Endodermal cell (in vitro differentiated cells): ENCODE measurements around the gene RBFOX1. TPM values are rescaled to one million over a fixed set of nuclear protein-coding genes. Genes with fewer than 3 reads are reported as not detected.

Experiments
- DNase-seq: peaks from one replicate; pipeline ENCODE4 v3.0.0-alpha.2; 2017
- H3K27ac ChIP-seq: 2 replicates; pipeline ENCODE4 v1.5.1; 2013; ENCODE audit warnings: mild to moderate bottlenecking, low read depth, low read length, moderate library complexity
- H3K27me3 ChIP-seq: 2 replicates; pipeline ENCODE4 v1.6.1; 2013; ENCODE audit warnings: mild to moderate bottlenecking, low read length, moderate library complexity; ENCODE audit not compliant: insufficient read depth, control insufficient read depth, poor library complexity, severe bottlenecking
- H3K36me3 ChIP-seq: 2 replicates; pipeline ENCODE4 v1.7.0; 2013; ENCODE audit warnings: mild to moderate bottlenecking, low read length, moderate library complexity; ENCODE audit not compliant: control insufficient read depth, insufficient read depth
- H3K4me1 ChIP-seq: one replicate; pipeline ENCODE4 v1.7.0; 2013; ENCODE audit warnings: low read length; ENCODE audit not compliant: control insufficient read depth, insufficient read depth
- H3K4me3 ChIP-seq: 2 replicates; pipeline ENCODE4 v1.5.1; 2013; ENCODE audit warnings: mild to moderate bottlenecking, low read length, moderate library complexity
- H3K9ac ChIP-seq: 2 replicates; pipeline ENCODE4 v1.6.1; 2013; ENCODE audit warnings: mild to moderate bottlenecking, low read length, moderate library complexity; ENCODE audit not compliant: poor library complexity, severe bottlenecking; ENCODE audit errors: extremely low read depth
- H3K9me3 ChIP-seq: 2 replicates; pipeline ENCODE4 v1.6.1; 2013; ENCODE audit warnings: mild to moderate bottlenecking, low read length, moderate library complexity; ENCODE audit not compliant: control insufficient read depth
- H3K27ac Mint-ChIP-seq: 2 replicates; pipeline ENCODE4 v1.8.0; 2020; ENCODE audit warnings: mixed read lengths
- H3K27me3 Mint-ChIP-seq: 2 replicates; pipeline ENCODE4 v1.8.0; 2021; ENCODE audit warnings: mild to moderate bottlenecking, mixed read lengths; ENCODE audit not compliant: insufficient read depth
- H3K36me3 Mint-ChIP-seq: 2 replicates; pipeline ENCODE4 v1.8.0; 2020; ENCODE audit warnings: low read depth, mixed read lengths
- H3K4me1 Mint-ChIP-seq: 2 replicates; pipeline ENCODE4 v1.8.0; 2020; ENCODE audit warnings: mixed read lengths
- H3K4me3 Mint-ChIP-seq: 2 replicates; pipeline ENCODE4 v1.8.0; 2020; ENCODE audit warnings: mild to moderate bottlenecking, moderate library complexity, mixed read lengths
- H3K9me3 Mint-ChIP-seq: 2 replicates; pipeline ENCODE4 v1.8.0; 2020; ENCODE audit warnings: mild to moderate bottlenecking, mixed read lengths
- WGBS, 2 experiments: methylation state at CpG; one replicate each; pipeline versions ENCODE4 v1.1.5 to v1.1.7; 2013; ENCODE audit warnings: missing lambda C conversion rate in 2 of 2, mixed read lengths in 1 of 2; ENCODE audit not compliant: insufficient coverage in 1 of 2, insufficient read length in 1 of 2; 5-methylcytosine and 5-hydroxymethylcytosine counted together
- total RNA-seq, 2 donors: library from RNA; stranded (reverse); fragmentation: NEBNext Ultra II Directional in 1 of 2; extraction: Animal tissue kit (Norgen Biotek cat#: 25700) in 1 of 2; gene quantifications; 2 replicates in 1 of 2; 3 replicates in 1 of 2; pipeline ENCODE4 v1.2.1, GENCODE V29; 2021
- TF ChIP-seq, protein P1 (sequence below): fragments of 200-600 bp; sonication (generic); conservative IDR thresholded peaks from 2 replicates; pipeline ENCODE4 v1.5.0; 2021; ENCODE audit warnings: antibody characterized with exemption, mild to moderate bottlenecking

RBFOX1 gene
- total RNA-seq, 2 donors from 2014 or later: 2.6 to 2.7 TPM

- no peak overlapping the region for H3K4me3 Mint-ChIP-seq
- H3K9me3 ChIP-seq: no peaks in the 10 kb centered on the region
- TF ChIP-seq, protein P1, sequence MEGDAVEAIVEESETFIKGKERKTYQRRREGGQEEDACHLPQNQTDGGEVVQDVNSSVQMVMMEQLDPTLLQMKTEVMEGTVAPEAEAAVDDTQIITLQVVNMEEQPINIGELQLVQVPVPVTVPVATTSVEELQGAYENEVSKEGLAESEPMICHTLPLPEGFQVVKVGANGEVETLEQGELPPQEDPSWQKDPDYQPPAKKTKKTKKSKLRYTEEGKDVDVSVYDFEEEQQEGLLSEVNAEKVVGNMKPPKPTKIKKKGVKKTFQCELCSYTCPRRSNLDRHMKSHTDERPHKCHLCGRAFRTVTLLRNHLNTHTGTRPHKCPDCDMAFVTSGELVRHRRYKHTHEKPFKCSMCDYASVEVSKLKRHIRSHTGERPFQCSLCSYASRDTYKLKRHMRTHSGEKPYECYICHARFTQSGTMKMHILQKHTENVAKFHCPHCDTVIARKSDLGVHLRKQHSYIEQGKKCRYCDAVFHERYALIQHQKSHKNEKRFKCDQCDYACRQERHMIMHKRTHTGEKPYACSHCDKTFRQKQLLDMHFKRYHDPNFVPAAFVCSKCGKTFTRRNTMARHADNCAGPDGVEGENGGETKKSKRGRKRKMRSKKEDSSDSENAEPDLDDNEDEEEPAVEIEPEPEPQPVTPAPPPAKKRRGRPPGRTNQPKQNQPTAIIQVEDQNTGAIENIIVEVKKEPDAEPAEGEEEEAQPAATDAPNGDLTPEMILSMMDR: no peak
- H3K4me3 ChIP-seq: no peak overlapping the region
- H3K27ac Mint-ChIP-seq: no peak overlapping the region
- peaks cover 20% of the 10 kb centered on the region for H3K4me1 Mint-ChIP-seq
- WGBS, 2 experiments: 70 to 73% methylated on average over 3 to 4 of the region's 4 CpGs
- no peaks in the 10 kb centered on the region for H3K27me3 Mint-ChIP-seq
- no peaks in the 10 kb centered on the region for H3K36me3 ChIP-seq
- no peak overlapping the region for H3K27ac ChIP-seq
- no peaks in the 10 kb centered on the region for H3K9me3 Mint-ChIP-seq
- H3K27me3 ChIP-seq: no peaks in the 10 kb centered on the region
- no peak for DNase-seq
- H3K4me1 ChIP-seq: no peaks in the 10 kb centered on the region
- H3K9ac ChIP-seq: no peak overlapping the region
- no peaks in the 10 kb centered on the region for H3K36me3 Mint-ChIP-seq
Measured at GRCh38 chr16:7439518-7439917, 106.9 kb downstream of the RBFOX1 start.

DNA sequence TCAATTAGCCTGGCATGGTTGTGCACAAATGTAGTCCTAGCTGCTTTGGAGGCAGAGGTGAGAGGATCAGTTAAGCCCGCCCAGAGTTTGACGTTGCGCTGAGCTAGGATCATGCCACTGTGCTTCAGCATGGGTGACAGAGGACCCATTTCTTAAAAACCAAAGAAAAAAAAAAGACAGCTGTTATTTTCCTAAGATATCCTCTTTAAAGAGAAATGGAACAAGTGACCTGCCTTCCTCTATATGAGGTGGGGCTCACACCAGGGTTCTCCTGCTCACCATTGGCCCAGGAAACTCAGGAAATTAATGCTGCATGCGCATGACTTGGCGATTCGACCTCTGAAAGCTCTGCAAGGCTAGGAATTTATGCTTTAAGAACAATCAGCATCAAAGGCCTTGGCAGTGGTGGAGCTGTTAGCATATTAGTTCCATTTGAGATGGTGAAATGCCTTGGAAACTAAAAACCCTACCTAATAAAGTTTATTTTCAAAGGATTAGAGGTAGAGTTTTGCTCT, 108.3 kb downstream of the RBFOX1 start:
- Histone ChIP-seq H3K9ac (no peak overlapping the region), H3K36me3 (no peaks in the 10 kb centered on the region), H3K27me3 (no peaks in the 10 kb centered on the region), H3K27ac (no peak overlapping the region), H3K9me3 (no peaks in the 10 kb centered on the region), H3K4me1 (no peaks in the 10 kb centered on the region), H3K4me3 (no peak overlapping the region)
- 60 to 74% methylated on average over 5 to 6 of the region's 6 CpGs for WGBS, 2 experiments
- TF ChIP-seq, protein P1: no peak
- DNase-seq: peak; percentile 62
- Mint-ChIP-seq H3K4me1 (peaks cover 23% of the 10 kb centered on the region), H3K9me3 (no peaks in the 10 kb centered on the region), H3K27me3 (no peaks in the 10 kb centered on the region), H3K36me3 (no peaks in the 10 kb centered on the region), H3K27ac (no peak overlapping the region), H3K4me3 (no peak overlapping the region)

- peaks cover 27% of the 10 kb centered on the region for H3K4me1 Mint-ChIP-seq
- no peaks in the 10 kb centered on the region for H3K27me3 Mint-ChIP-seq
Measured at GRCh38 chr16:7442050-7442449, 109.4 kb downstream of the RBFOX1 start.

More at GRCh38 chr16:7442050-7442449, 109.4 kb downstream of the RBFOX1 start:
- Mint-ChIP-seq H3K36me3 (no peaks in the 10 kb centered on the region), H3K4me3 (no peak overlapping the region), H3K27ac (no peak overlapping the region), H3K9me3 (peaks cover 2% of the 10 kb centered on the region)
- Histone ChIP-seq H3K27me3 (no peaks in the 10 kb centered on the region), H3K4me1 (no peaks in the 10 kb centered on the region), H3K4me3 (no peak overlapping the region), H3K36me3 (no peaks in the 10 kb centered on the region), H3K9me3 (no peaks in the 10 kb centered on the region), H3K27ac (peak overlapping the region; percentile 46), H3K9ac (no peak overlapping the region)
- TF ChIP-seq, protein P1: no peak
- DNase-seq: no peak
- 90% methylated on average over 7 of the region's 7 CpGs for WGBS, 2 experiments
